Neural cell (in vitro differentiated cells): ENCODE results near the gene CBL. TPM values are rescaled to one million over a fixed set of nuclear protein-coding genes. Genes with fewer than 3 reads are reported as not detected.

ENCODE experiments used
- H2AFZ ChIP-seq: fragments of 200-600, 300-800 bp; sonication (generic), shearing (Covaris generic); 2 replicates; pipeline ENCODE4 v1.6.0; 2014; ENCODE audit warnings: low read depth, mild to moderate bottlenecking, antibody characterized with exemption, low read length, moderate library complexity
- H3F3A ChIP-seq: fragments of 200-600 bp; shearing (Covaris generic); 2 replicates; pipeline ENCODE4 v1.6.1; 2016; ENCODE audit warnings: mild to moderate bottlenecking, moderate library complexity, mixed read lengths, antibody characterized with exemption, low read length; ENCODE audit not compliant: insufficient read depth, poor library complexity, severe bottlenecking
- H3K27ac ChIP-seq: fragments of 200-600, 300-800 bp; sonication (generic), shearing (Covaris generic); 2 replicates; pipeline ENCODE4 v1.5.1; 2014; ENCODE audit warnings: mild to moderate bottlenecking, low read length, moderate library complexity
- H3K27me3 ChIP-seq: fragments of 300-800, 200-600 bp; sonication (generic), shearing (Covaris generic); 2 replicates; pipeline ENCODE4 v1.6.0; 2014; ENCODE audit warnings: mild to moderate bottlenecking, low read depth, low read length, moderate library complexity; ENCODE audit not compliant: insufficient read depth
- H3K36me3 ChIP-seq: fragments of 300-800, 200-600 bp; sonication (generic), shearing (Covaris generic); 2 replicates; pipeline ENCODE4 v1.5.1; 2014; ENCODE audit warnings: mild to moderate bottlenecking, antibody characterized with exemption, low read length, moderate library complexity; ENCODE audit not compliant: insufficient read depth
- H3K4me2 ChIP-seq: fragments of 300-800, 200-600 bp; sonication (generic), shearing (Covaris generic); 2 replicates; pipeline ENCODE4 v1.6.0; 2014; ENCODE audit warnings: mild to moderate bottlenecking, low read length
- H3K4me3 ChIP-seq: fragments of 300-800, 200-600 bp; sonication (generic), shearing (Covaris generic); 2 replicates; pipeline ENCODE4 v1.5.1; 2014; ENCODE audit warnings: mild to moderate bottlenecking, low read length, moderate library complexity
- H3K79me2 ChIP-seq: fragments of 200-600 bp; shearing (Covaris generic); replicated peaks from 2 replicates; pipeline ENCODE4 v1.6.0; 2014; ENCODE audit warnings: mild to moderate bottlenecking, low read length, moderate library complexity; ENCODE audit not compliant: insufficient read depth
- H3K9ac ChIP-seq: fragments of 300-800, 200-600 bp; sonication (generic), shearing (Covaris generic); 2 replicates; pipeline ENCODE4 v1.6.1; 2016; ENCODE audit warnings: mild to moderate bottlenecking, low read length, mixed read lengths
- H3K9me2 ChIP-seq: fragments of 200-600 bp; shearing (Covaris generic); 2 replicates; pipeline ENCODE4 v1.6.1; 2016; ENCODE audit warnings: mild to moderate bottlenecking, low read length, mixed read lengths; ENCODE audit not compliant: insufficient read depth
- H3K9me3 ChIP-seq: fragments of 200-600, 300-800 bp; sonication (generic), shearing (Covaris generic); 2 replicates; pipeline ENCODE4 v1.6.1; 2016; ENCODE audit warnings: mild to moderate bottlenecking, mixed run types, low read length, moderate library complexity, mixed read lengths
- H4K20me1 ChIP-seq: fragments of 200-600 bp; shearing (Covaris generic); 2 replicates; pipeline ENCODE4 v1.6.1; 2016; ENCODE audit warnings: mild to moderate bottlenecking, mixed run types; ENCODE audit not compliant: insufficient read depth
- CTCF ChIP-seq: fragments of 450-650 bp; IDR thresholded peaks from 2 replicates; pipeline ENCODE4 v1.5.1; 2014; ENCODE audit warnings: antibody characterized with exemption, mild to moderate bottlenecking, moderate library complexity; ENCODE audit not compliant: poor library complexity, severe bottlenecking
- EP300 ChIP-seq: fragments of 450-650 bp; conservative IDR thresholded peaks from 2 replicates; pipeline ENCODE4 v1.6.1; 2014; ENCODE audit warnings: antibody characterized with exemption, mild to moderate bottlenecking, moderate library complexity; ENCODE audit not compliant: poor library complexity, severe bottlenecking
- EZH2 ChIP-seq: fragments of 200-600, 300-800 bp; shearing (Covaris generic), sonication (generic); IDR thresholded peaks from 2 replicates; pipeline ENCODE4 v1.6.1; 2014; ENCODE audit warnings: antibody characterized with exemption, low read length, borderline replicate concordance, mild to moderate bottlenecking; ENCODE audit not compliant: insufficient read depth, poor library complexity, severe bottlenecking
- MXI1 ChIP-seq: fragments of 450-650 bp; conservative IDR thresholded peaks from 2 replicates; pipeline ENCODE4 v1.6.1; 2014; ENCODE audit warnings: antibody characterized with exemption, mild to moderate bottlenecking; ENCODE audit not compliant: poor library complexity, severe bottlenecking
- POLR2AphosphoS5 ChIP-seq: IDR thresholded peaks from 2 replicates; pipeline ENCODE4 v1.6.1; 2012
- RAD21 ChIP-seq: fragments of 450-650 bp; conservative IDR thresholded peaks from 2 replicates; pipeline ENCODE4 v1.6.1; 2014; ENCODE audit warnings: antibody characterized with exemption, mild to moderate bottlenecking, moderate library complexity
- REST ChIP-seq: IDR thresholded peaks from 2 replicates; pipeline ENCODE4 v1.6.1; 2012; ENCODE audit warnings: borderline replicate concordance
- SMC3 ChIP-seq: fragments of 450-650 bp; conservative IDR thresholded peaks from 2 replicates; pipeline ENCODE4 v1.6.1; 2014; ENCODE audit warnings: antibody characterized with exemption, mild to moderate bottlenecking, moderate library complexity; ENCODE audit not compliant: poor library complexity
- TAF1 ChIP-seq: IDR thresholded peaks from 2 replicates; pipeline ENCODE4 v1.6.1; 2012; ENCODE audit warnings: low read depth
- polyA plus RNA-seq: library from polyadenylated mRNA; depleted of rRNA; stranded (reverse); fragments of >200 nt; gene quantifications from 2 replicates; pipeline ENCODE4 v1.2.3, GENCODE V29; 2014

CBL gene
- polyA plus RNA-seq, 1 donor from 2014 or later: 10.5 TPM

DNA sequence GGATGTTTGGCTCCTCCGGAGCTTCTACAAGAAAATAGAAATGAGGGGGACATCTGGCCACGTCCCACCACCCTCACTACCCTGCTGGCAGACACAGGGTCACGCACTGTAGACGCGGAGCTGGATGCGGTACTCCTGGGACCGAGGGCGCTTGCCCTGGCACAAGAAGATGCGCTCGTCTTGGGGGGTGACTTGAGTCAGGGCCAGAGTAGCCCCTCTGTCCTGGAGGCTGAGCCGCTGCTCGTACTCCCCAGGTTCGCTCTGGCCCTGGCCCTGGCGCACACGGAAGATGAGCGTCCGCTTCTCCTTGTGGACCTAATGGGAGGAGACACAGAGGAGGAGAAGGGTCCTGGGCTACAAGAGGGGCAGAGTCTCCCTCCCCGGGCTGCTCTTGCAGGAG is 108.6 kb downstream of the CBL start:
- H3K9me2 ChIP-seq: no peaks in the 10 kb centered on the region
- TF ChIP-seq MXI1: no peak
- no peak for TF ChIP-seq EZH2
- no peak for TF ChIP-seq SMC3
- TF ChIP-seq REST: no peak
- H3K27ac ChIP-seq: no peak overlapping the region
- no peaks in the 10 kb centered on the region for H3F3A ChIP-seq
- H3K79me2 ChIP-seq: no peaks in the 10 kb centered on the region
- peaks cover 29% of the 10 kb centered on the region for H3K27me3 ChIP-seq
- H3K9me3 ChIP-seq: no peaks in the 10 kb centered on the region
- no peaks in the 10 kb centered on the region for H3K36me3 ChIP-seq
- H2AFZ ChIP-seq: no peak overlapping the region
- no peaks in the 10 kb centered on the region for H4K20me1 ChIP-seq
- H3K4me3 ChIP-seq: no peak overlapping the region
- no peak overlapping the region for H3K9ac ChIP-seq
- H3K4me2 ChIP-seq: no peak overlapping the region

DNA sequence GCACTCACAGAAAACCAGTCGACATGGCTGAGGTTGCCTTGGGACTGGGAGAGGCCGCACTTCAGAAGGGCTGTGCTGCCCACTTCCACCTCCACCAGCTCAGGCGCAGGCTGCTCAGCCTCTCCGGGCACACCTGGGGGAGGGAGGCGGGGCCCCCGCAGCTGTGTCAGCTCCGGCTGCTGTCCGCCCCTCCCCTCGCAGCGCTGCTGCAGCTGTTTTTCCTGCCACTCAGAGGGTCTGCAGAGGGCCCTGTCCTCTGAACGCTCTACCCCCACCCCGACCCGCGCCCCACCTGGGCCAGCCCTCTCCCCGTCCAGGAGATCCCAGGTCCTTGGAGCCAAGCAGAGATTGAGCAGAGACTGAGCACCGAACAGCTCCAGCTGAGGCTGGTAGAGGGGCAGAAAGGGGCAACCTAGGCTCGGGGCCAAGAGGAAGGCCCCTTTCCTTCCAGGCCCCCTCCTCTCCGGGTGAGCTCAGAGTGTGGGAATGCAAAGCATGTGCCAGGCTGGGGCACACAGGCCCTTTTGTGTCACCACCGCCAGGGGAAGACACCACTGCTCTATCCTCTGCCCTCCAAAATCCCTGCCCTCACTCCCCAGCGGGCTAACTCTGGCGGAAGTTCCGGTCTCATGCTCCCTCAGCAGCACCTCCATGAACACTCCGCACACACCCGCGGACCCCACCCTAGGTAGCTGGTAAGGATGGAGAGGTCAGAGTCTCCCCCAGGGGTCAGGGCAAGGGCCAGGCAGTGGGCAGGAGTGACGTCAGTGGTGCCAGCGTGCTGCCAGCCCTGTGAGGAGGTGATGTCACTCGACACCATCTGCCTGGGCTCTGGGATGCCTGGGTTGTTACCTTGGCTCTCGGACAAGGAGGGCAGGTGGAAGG is 109.2 kb downstream of the CBL start:
- Histone ChIP-seq H4K20me1 (no peaks in the 10 kb centered on the region), H3K27ac (no peak overlapping the region), H3F3A (no peaks in the 10 kb centered on the region), H3K27me3 (peaks cover 29% of the 10 kb centered on the region), H3K9me3 (no peaks in the 10 kb centered on the region), H3K9ac (no peak overlapping the region), H3K36me3 (no peaks in the 10 kb centered on the region), H3K4me2 (no peak overlapping the region), H2AFZ (no peak overlapping the region), H3K79me2 (no peaks in the 10 kb centered on the region), H3K9me2 (no peaks in the 10 kb centered on the region), H3K4me3 (peak overlapping the region; percentile 78)
- TF ChIP-seq POLR2AphosphoS5 (no peak), EP300 (no peak), RAD21 (no peak), REST (no peak), CTCF (no peak), MXI1 (no peak), TAF1 (no peak), SMC3 (no peak), EZH2 (no peak)
